ENCODE data around the gene PARVB.

The PARVB gene

GRCh38 chr22:44154436-44154942 is 130.4 kb downstream of the PARVB start:
- no peak overlapping the region for H3K4me3 ChIP-seq (ENCODE audit: low read depth, low read length)
- TF ChIP-seq POLR2A (IDR thresholded peaks at IDR 0.05; ENCODE audit: extremely low read depth, insufficient read length) (no peak), MYC (IDR thresholded peaks at IDR 0.05; ENCODE audit: low read depth, low read length) (no peak), MAX (IDR thresholded peaks at IDR 0.05; ENCODE audit: low read depth, low read length) (no peak)
- DNase-seq (ENCODE audit: low read depth) = peak; percentile 55

DNA sequence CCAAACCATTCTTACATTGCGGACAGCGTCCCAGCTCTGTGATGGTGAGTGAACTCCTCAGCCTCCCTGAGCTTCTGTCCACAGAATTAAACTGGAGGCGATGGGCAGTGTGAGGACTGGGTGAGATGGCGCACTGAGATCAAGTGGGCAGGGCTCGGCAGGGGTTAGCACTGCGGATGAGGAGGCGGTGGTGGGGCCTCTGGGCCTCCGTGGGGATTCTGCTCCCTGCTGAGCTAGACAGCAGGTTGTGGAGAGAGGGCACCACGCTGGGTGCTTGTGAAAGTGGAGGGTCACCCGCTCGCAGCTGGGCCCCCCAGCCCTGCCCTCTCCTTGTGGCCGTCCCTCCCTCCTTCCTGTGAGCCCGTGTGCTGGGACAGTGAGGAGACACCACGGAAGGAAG is 131.0 kb downstream of the PARVB start:
- TF ChIP-seq CTCF (IDR thresholded peaks at IDR 0.05; ENCODE audit: low read depth, low read length) = no peak
- TF ChIP-seq MYC (IDR thresholded peaks at IDR 0.05; ENCODE audit: low read depth, low read length) = peak; percentile 43; the same call in 1 of the 2 replicates
- TF ChIP-seq POLR2A (IDR thresholded peaks at IDR 0.05; ENCODE audit: extremely low read depth, insufficient read length) = no peak
- TF ChIP-seq MAX (IDR thresholded peaks at IDR 0.05; ENCODE audit: low read depth, low read length) = no peak
- H3K4me3 ChIP-seq (ENCODE audit: low read depth, low read length) = no peak overlapping the region
- peak; percentile 92 for DNase-seq (ENCODE audit: low read depth)

- no peak for DNase-seq (ENCODE audit: low read depth)
- TF ChIP-seq POLR2A (IDR thresholded peaks at IDR 0.05; ENCODE audit: extremely low read depth, insufficient read length) = no peak
- no peak for TF ChIP-seq CTCF (IDR thresholded peaks at IDR 0.05; ENCODE audit: low read depth, low read length)
- TF ChIP-seq MYC (IDR thresholded peaks at IDR 0.05; ENCODE audit: low read depth, low read length) = no peak
- no peak for TF ChIP-seq MAX (IDR thresholded peaks at IDR 0.05; ENCODE audit: low read depth, low read length)
- no peak overlapping the region for H3K4me3 ChIP-seq (ENCODE audit: low read depth, low read length)
Observed at GRCh38 chr22:44157916-44158618, 134.0 kb downstream of the PARVB start.

DNA sequence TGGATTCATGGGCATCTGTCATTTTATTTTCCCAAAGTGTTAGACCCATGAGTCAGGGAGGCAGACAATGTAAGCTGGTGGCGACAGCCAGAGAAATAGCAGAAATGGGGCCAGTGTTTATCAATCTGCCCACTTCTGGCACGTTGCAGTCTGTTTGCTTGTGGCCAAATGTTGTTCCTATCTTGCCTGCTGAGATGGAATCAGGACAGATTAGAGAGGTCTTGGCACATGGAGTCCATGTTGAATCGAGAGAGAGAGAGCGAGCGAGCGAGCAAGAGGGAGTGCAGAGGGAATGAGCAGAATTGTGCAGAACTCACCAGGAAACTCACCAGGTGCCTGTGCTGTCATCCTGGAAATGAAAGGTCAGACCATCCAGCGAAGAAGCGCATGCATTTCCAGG is 134.7 kb downstream of the PARVB start:
- DNase-seq (ENCODE audit: low read depth) = no peak
- H3K4me3 ChIP-seq (ENCODE audit: low read depth, low read length) = no peak overlapping the region
- TF ChIP-seq CTCF (IDR thresholded peaks at IDR 0.05; ENCODE audit: low read depth, low read length) (no peak), MAX (IDR thresholded peaks at IDR 0.05; ENCODE audit: low read depth, low read length) (no peak), POLR2A (IDR thresholded peaks at IDR 0.05; ENCODE audit: extremely low read depth, insufficient read length) (no peak)

GRCh38 chr22:44159221-44159620 is 135.1 kb downstream of the PARVB start:
- TF ChIP-seq MYC (IDR thresholded peaks at IDR 0.05; ENCODE audit: low read depth, low read length) = no peak
- TF ChIP-seq CTCF (IDR thresholded peaks at IDR 0.05; ENCODE audit: low read depth, low read length) = no peak
- TF ChIP-seq MAX (IDR thresholded peaks at IDR 0.05; ENCODE audit: low read depth, low read length) = no peak
- no peak for TF ChIP-seq POLR2A (IDR thresholded peaks at IDR 0.05; ENCODE audit: extremely low read depth, insufficient read length)
- no peak for DNase-seq (ENCODE audit: low read depth)
- no peak overlapping the region for H3K4me3 ChIP-seq (ENCODE audit: low read depth, low read length)

DNA sequence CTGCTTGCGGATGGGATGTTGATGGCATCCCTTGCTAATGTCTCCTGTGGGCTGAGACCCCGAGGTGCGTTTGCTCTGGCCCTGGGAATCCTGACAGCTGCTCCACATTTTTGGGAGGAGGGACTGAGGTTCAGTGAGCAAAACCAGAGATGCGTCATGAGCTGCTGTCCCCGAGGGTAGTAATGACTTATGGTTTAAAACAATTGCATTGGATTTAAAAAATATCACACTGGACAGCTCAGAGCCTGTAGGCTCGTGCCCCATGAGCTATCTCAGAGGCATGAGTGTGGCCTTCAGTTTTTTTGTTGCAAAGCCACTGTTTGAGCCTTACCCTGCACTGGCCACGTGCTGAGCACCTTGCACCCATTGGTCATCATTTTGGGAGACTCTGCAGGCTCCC is 135.7 kb downstream of the PARVB start:
- no peak overlapping the region for H3K4me3 ChIP-seq (ENCODE audit: low read depth, low read length)
- DNase-seq (ENCODE audit: low read depth) = no peak
- no peak for TF ChIP-seq POLR2A (IDR thresholded peaks at IDR 0.05; ENCODE audit: extremely low read depth, insufficient read length)
